Osteoblast (primary cell): Measurements from ENCODE around the gene MRPS31. TPM values are rescaled to one million over a fixed set of nuclear protein-coding genes. Genes with fewer than 3 reads are reported as not detected.

Experiments
- small RNA-seq: library from RNA; depleted of rRNA; stranded (forward); fragments of <200 nt; gene quantifications from one replicate; pipeline ENCODE3, GENCODE V24; 2012
- total RNA-seq: library from RNA; depleted of rRNA; stranded (reverse); fragments of >200 nt; gene quantifications from 2 replicates; pipeline ENCODE4 v1.2.3, GENCODE V29; 2012

MRPS31 gene
- total RNA-seq, 1 donor: 13.4 TPM

Small RNA genes lying within 50 kb of the gene (small RNA-seq; reads per million reads assigned to genes)
- gene MIR320D1 (not detected), gene MIR621 (not detected), gene RF00017 (not detected)

Other genes starting within 250 kb of the MRPS31 start
- 7.4 and 7.6 TPM in 2 replicates for gene FOXO1, start 104.5 kb downstream of the MRPS31 start, total RNA-seq
- 9.4 TPM in 2 replicates for gene SLC25A15, start 18.4 kb upstream of the MRPS31 start, total RNA-seq
- gene ELF1, start 248.1 kb upstream of the MRPS31 start, total RNA-seq: 60.7 and 63.0 TPM in 2 replicates